Left lobe of liver (tissue), 2 donors: Measurements from ENCODE around the gene CTDP1. TPM values are rescaled to one million over a fixed set of nuclear protein-coding genes. Genes with fewer than 3 reads are reported as not detected.

Source experiments
- ATAC-seq: fragments of 200-7000 bp; cut with Tn5 transposase; one replicate; pipeline ENCODE4 v1.9.1; 2020; ENCODE audit warnings: mild to moderate bottlenecking, moderate library complexity
- DNase-seq: peaks from one replicate; pipeline ENCODE4 v3.0.0-alpha.2; 2020; ENCODE audit warnings: low spot score
- total RNA-seq: library from RNA; stranded (reverse); gene quantifications from one replicate; pipeline ENCODE4 v1.2.1, GENCODE V29; 2021
- donor health status: DM: no; HTN: no; CAD: no; lungs with moderate emphysema.
- donor health status: DM: no; HTN: yes; CAD: no.

Gene CTDP1
- total RNA-seq, 1 donor from 2014 or later, result 10.1 TPM

GRCh38 chr18:79775441-79776221 lies 96.0 kb downstream of the CTDP1 start:
- peak; percentile 35 for DNase-seq
- ATAC-seq, result no peak

GRCh38 chr18:79776674-79777073 lies 97.1 kb downstream of the CTDP1 start:
- no peak for ATAC-seq
- DNase-seq, result no peak

- DNase-seq (peak; percentile 31), ATAC-seq (no peak)
Observed at GRCh38 chr18:79778291-79778791, 98.7 kb downstream of the CTDP1 start.

- DNase-seq (no peak), ATAC-seq (no peak)
Observed at GRCh38 chr18:79779021-79779699, 99.6 kb downstream of the CTDP1 start.

GRCh38 chr18:79779700-79780190 lies 100.1 kb downstream of the CTDP1 start:
- no peak for DNase-seq

GRCh38 chr18:79780547-79780946 lies 100.9 kb downstream of the CTDP1 start:
- ATAC-seq (no peak), DNase-seq (no peak)

More at GRCh38 chr18:79779700-79780190, 100.1 kb downstream of the CTDP1 start:
- no peak for ATAC-seq

GRCh38 chr18:79781331-79781941 lies 101.8 kb downstream of the CTDP1 start:
- DNase-seq (no peak), ATAC-seq (peak; percentile 18)

GRCh38 chr18:79782566-79783308 lies 103.1 kb downstream of the CTDP1 start:
- ATAC-seq, result no peak
- DNase-seq, result no peak

- DNase-seq, result no peak
- no peak for ATAC-seq
Observed at GRCh38 chr18:79784071-79784913, 104.7 kb downstream of the CTDP1 start.

- DNase-seq, result no peak
- ATAC-seq, result no peak
Observed at GRCh38 chr18:79784965-79785770, 105.6 kb downstream of the CTDP1 start.

GRCh38 chr18:79785831-79786230 lies 106.2 kb downstream of the CTDP1 start:
- ATAC-seq, result no peak

GRCh38 chr18:79786304-79786703 lies 106.7 kb downstream of the CTDP1 start:
- DNase-seq, result no peak
- no peak for ATAC-seq

More at GRCh38 chr18:79785831-79786230, 106.2 kb downstream of the CTDP1 start:
- no peak for DNase-seq

GRCh38 chr18:79786786-79787526 lies 107.4 kb downstream of the CTDP1 start:
- ATAC-seq (no peak), DNase-seq (no peak)

GRCh38 chr18:79787527-79787864 lies 107.9 kb downstream of the CTDP1 start:
- DNase-seq, result no peak
- ATAC-seq, result no peak

GRCh38 chr18:79787865-79788733 lies 108.5 kb downstream of the CTDP1 start:
- DNase-seq, result no peak
- ATAC-seq, result no peak

- no peak for ATAC-seq
- DNase-seq, result no peak
Observed at GRCh38 chr18:79788734-79789085, 109.1 kb downstream of the CTDP1 start.

GRCh38 chr18:79789091-79789891 lies 109.7 kb downstream of the CTDP1 start:
- DNase-seq, result no peak

More at GRCh38 chr18:79789091-79789891, 109.7 kb downstream of the CTDP1 start:
- ATAC-seq, result no peak
